K562 (cell line): ENCODE results near the gene FUT8.

Experiments used
- ARID2 ChIP-seq: fragments of 450-650 bp; IDR thresholded peaks from 2 replicates; pipeline ENCODE4 v1.6.1; 2017; ENCODE audit warnings: antibody characterized with exemption, mild to moderate bottlenecking
- BACH1 ChIP-seq: fragments of 200-800 bp; sonication (Bioruptor generic); IDR thresholded peaks from 2 replicates; pipeline ENCODE4 v1.6.1; 2016; ENCODE audit warnings: missing genetic modification characterization, missing compliant biosample characterization
- CTCF ChIP-seq, 3 experiments: IDR thresholded peaks in 2 of 3; conservative IDR thresholded peaks in 1 of 3; 2 replicates each; pipeline ENCODE4 v1.5.1; 2011 to 2012; ENCODE audit warnings: low read length in 3 of 3, mild to moderate bottlenecking in 3 of 3, control low read depth in 2 of 3, improper control_type of control experiment in 1 of 3, inconsistent platforms in 1 of 3, low read depth in 1 of 3, mixed read lengths in 1 of 3, moderate library complexity in 1 of 3; ENCODE audit not compliant: insufficient read depth in 2 of 3
- HDAC6 ChIP-seq: IDR thresholded peaks from 2 replicates; pipeline ENCODE4 v1.6.1; 2012; ENCODE audit warnings: low read depth, mild to moderate bottlenecking, control low read depth, inconsistent platforms, low read length, moderate library complexity
- HEY1 ChIP-seq: fragments of 250-450 bp; sonication (Bioruptor Pico); IDR thresholded peaks from 2 replicates; pipeline ENCODE4 v1.5.0; 2020; ENCODE audit warnings: mild to moderate bottlenecking, moderate library complexity, borderline replicate concordance
- MXI1 ChIP-seq: IDR thresholded peaks from 2 replicates; pipeline ENCODE4 v1.6.1; 2011; ENCODE audit warnings: low read depth, mild to moderate bottlenecking, improper control_type of control experiment, low read length
- SIRT6 ChIP-seq: IDR thresholded peaks from one replicate; pipeline ENCODE4 v1.6.1; 2012; ENCODE audit warnings: low read depth, mild to moderate bottlenecking, control low read depth, inconsistent platforms, low read length, moderate library complexity
- SP1 ChIP-seq: sonication (generic); formaldehyde crosslinking; IDR thresholded peaks from 2 replicates; pipeline ENCODE4 v1.8.1; 2022; ENCODE audit warnings: mild to moderate bottlenecking, missing genetic modification reagents
- ZNF24 ChIP-seq: fragments of 450-650 bp; IDR thresholded peaks from 2 replicates; pipeline ENCODE4 v1.6.1; 2016
- ZNF408 ChIP-seq: fragments of 250-450 bp; sonication (Bioruptor Pico); IDR thresholded peaks from 2 replicates; pipeline ENCODE4 v1.4.0; 2020; ENCODE audit warnings: low read depth, mild to moderate bottlenecking, moderate library complexity
- TF ChIP-seq, protein P1 (sequence below): fragments of 250-450 bp; sonication (Bioruptor Pico); IDR thresholded peaks from 2 replicates; pipeline ENCODE4 v1.5.0; 2022; ENCODE audit warnings: mild to moderate bottlenecking

GRCh38 chr14:65478017-65478416, 65.5 kb downstream of the FUT8 start:
- no peak for TF ChIP-seq SIRT6
- TF ChIP-seq, protein P1, sequence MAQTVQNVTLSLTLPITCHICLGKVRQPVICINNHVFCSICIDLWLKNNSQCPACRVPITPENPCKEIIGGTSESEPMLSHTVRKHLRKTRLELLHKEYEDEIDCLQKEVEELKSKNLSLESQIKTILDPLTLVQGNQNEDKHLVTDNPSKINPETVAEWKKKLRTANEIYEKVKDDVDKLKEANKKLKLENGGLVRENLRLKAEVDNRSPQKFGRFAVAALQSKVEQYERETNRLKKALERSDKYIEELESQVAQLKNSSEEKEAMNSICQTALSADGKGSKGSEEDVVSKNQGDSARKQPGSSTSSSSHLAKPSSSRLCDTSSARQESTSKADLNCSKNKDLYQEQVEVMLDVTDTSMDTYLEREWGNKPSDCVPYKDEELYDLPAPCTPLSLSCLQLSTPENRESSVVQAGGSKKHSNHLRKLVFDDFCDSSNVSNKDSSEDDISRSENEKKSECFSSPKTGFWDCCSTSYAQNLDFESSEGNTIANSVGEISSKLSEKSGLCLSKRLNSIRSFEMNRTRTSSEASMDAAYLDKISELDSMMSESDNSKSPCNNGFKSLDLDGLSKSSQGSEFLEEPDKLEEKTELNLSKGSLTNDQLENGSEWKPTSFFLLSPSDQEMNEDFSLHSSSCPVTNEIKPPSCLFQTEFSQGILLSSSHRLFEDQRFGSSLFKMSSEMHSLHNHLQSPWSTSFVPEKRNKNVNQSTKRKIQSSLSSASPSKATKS, result no peak
- no peak for TF ChIP-seq MXI1
- TF ChIP-seq ZNF408 (CRISPR knock-in tag), result no peak
- no peak for TF ChIP-seq BACH1 (tag)
- no peak for TF ChIP-seq HEY1
- TF ChIP-seq CTCF (IDR thresholded peaks at IDR 0.05 in 2 of 3, conservative IDR thresholded peaks at IDR 0.05 in 1 of 3; ENCODE audit: insufficient read depth in 2 of 3, low read depth in 1 of 3, low read length in 3 of 3), result no peak
- no peak for TF ChIP-seq ARID2
- no peak for TF ChIP-seq SP1 (CRISPR knock-in tag)
- TF ChIP-seq ZNF24, result no peak
- no peak for TF ChIP-seq HDAC6
